Neural progenitor cell (in vitro differentiated cells): Measurements from ENCODE around the gene RSAD2.

Experiments
- CTCF ChIP-seq: fragments of 200-600 bp; sonication (generic); IDR thresholded peaks from 2 replicates; pipeline ENCODE4 v1.5.1; 2017; ENCODE audit warnings: antibody characterized with exemption, mild to moderate bottlenecking
- EZH2 ChIP-seq: fragments of 200-600 bp; sonication (generic); IDR thresholded peaks from 2 replicates; pipeline ENCODE4 v1.6.1; 2017; ENCODE audit warnings: antibody characterized with exemption, mild to moderate bottlenecking, moderate library complexity

DNA sequence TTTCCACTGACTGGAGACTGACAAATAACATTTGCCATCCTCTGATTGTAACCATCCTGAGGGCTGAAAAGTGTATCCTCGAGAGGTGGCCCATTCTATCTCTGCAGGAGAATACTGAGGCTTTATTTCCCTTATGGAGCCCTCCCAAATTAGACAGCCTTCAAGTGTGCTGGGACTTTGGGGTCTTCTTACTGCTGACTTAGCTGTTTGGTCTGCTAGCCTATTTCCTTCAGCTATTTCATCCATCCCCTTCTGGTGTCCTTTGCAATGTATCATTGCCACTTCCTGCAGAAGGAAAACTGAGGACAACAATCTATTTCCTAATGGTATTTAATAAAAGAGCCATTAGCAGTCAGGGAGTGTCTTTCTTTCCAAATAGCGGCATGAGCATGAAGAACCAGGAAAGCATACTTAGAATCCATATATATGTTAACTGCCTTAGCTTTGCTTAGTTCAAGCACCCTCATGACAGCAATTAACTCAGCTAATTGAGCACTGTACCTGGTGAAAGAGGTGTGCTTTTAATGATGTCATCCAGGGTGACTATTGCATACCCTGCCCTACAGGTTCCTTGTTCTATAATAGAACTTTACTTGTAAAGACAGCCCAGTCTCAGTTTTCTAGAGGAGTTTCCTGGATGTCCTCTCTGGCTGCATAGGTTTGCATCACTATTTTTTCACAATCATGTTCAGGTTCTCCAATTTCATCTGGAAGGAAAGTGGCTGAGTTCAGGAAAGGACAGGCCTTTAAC, 35.9 kb upstream of the RSAD2 start:
- TF ChIP-seq CTCF (no peak), EZH2 (no peak)
